PC-3 (cell line): ENCODE data around the gene RASD2. TPM values are rescaled to one million over a fixed set of nuclear protein-coding genes. Genes with fewer than 3 reads are reported as not detected.

Experiments
- ATAC-seq: fragments of 200-7000 bp; cut with Tn5 transposase; 2 replicates; pipeline ENCODE4 v1.9.1; 2020; ENCODE audit warnings: mild to moderate bottlenecking, moderate library complexity
- BruUV-seq: library from RNA; stranded (reverse); fragments of 400-500 nt; replicated peaks from 2 replicates; lab custom pipeline; 2021; lab: Mats Ljungman, UMichigan
- CTCF ChIA-PET: fragments of 300-600 bp; sonication (Branson Sonifier 250); formaldehyde crosslinking; loops from one replicate; lab custom pipeline; 2022; ENCODE audit warnings: antibody characterized with exemption; lab: Charles Lee
- POLR2A ChIA-PET: fragments of 300-600 bp; sonication (Branson Sonifier 250); formaldehyde crosslinking; loops from one replicate; lab custom pipeline; 2022; ENCODE audit warnings: antibody characterized with exemption; ENCODE audit not compliant: unreplicated experiment; lab: Charles Lee
- DNase-seq: peaks from one replicate; pipeline ENCODE4 v3.0.0-alpha.2; 2015
- H2AFZ ChIP-seq: fragments of 300-600 bp; sonication (generic); 2 replicates; pipeline ENCODE4 v1.6.0; 2016; ENCODE audit warnings: antibody characterized with exemption, low read length
- H3F3A ChIP-seq: fragments of 300-600 bp; sonication (generic); one replicate; pipeline ENCODE4 v1.6.0; 2017; ENCODE audit warnings: antibody characterized with exemption, low read length, control low read depth, mild to moderate bottlenecking; ENCODE audit not compliant: unreplicated experiment
- H3K27ac ChIP-seq: fragments of 300-600 bp; sonication (generic); 2 replicates; pipeline ENCODE4 v1.5.1; 2016; ENCODE audit warnings: mild to moderate bottlenecking, low read length
- H3K27me3 ChIP-seq: fragments of 300-600 bp; sonication (generic); 2 replicates; pipeline ENCODE4 v1.6.1; 2016; ENCODE audit warnings: low read length, mixed read lengths
- H3K36me3 ChIP-seq: fragments of 300-600 bp; sonication (generic); 2 replicates; pipeline ENCODE4 v1.6.1; 2016; ENCODE audit warnings: low read depth, mixed run types, low read length, mixed read lengths
- H3K4me1 ChIP-seq: fragments of 300-600 bp; sonication (generic); 2 replicates; pipeline ENCODE4 v1.5.1; 2016; ENCODE audit warnings: low read length; ENCODE audit not compliant: insufficient read depth
- H3K4me2 ChIP-seq: fragments of 300-600 bp; sonication (generic); 2 replicates; pipeline ENCODE4 v1.6.0; 2016; ENCODE audit warnings: low read length
- H3K4me3 ChIP-seq: fragments of 300-600 bp; sonication (generic); 2 replicates; pipeline ENCODE4 v1.5.1; 2016; ENCODE audit warnings: mild to moderate bottlenecking, low read length, mixed read lengths
- H3K79me2 ChIP-seq: fragments of 300-600 bp; sonication (generic); 2 replicates; pipeline ENCODE4 v1.6.1; 2017; ENCODE audit warnings: low read length, mixed read lengths
- H3K9ac ChIP-seq: fragments of 300-600 bp; sonication (generic); 2 replicates; pipeline ENCODE4 v1.6.0; 2016; ENCODE audit warnings: mild to moderate bottlenecking, low read length
- H3K9me2 ChIP-seq: fragments of 300-600 bp; sonication (generic); replicated peaks from 2 replicates; pipeline ENCODE4 v1.6.1; 2016; ENCODE audit warnings: mixed run types, low read length, mixed read lengths
- H3K9me3 ChIP-seq: fragments of 300-600 bp; sonication (generic); 2 replicates; pipeline ENCODE4 v1.6.1; 2016; ENCODE audit warnings: low read length, mixed read lengths
- H4K20me1 ChIP-seq: fragments of 300-600 bp; sonication (generic); 2 replicates; pipeline ENCODE4 v1.6.1; 2016; ENCODE audit warnings: low read length, mixed read lengths
- CTCF ChIP-seq: fragments of 300-600 bp; sonication (generic); conservative IDR thresholded peaks from 2 replicates; pipeline ENCODE4 v1.5.1; 2017; ENCODE audit warnings: antibody characterized with exemption, low read depth, mild to moderate bottlenecking, low read length
- EZH2 ChIP-seq: fragments of 300-600 bp; sonication (generic); IDR thresholded peaks from one replicate; pipeline ENCODE4 v1.6.1; 2017; ENCODE audit warnings: antibody characterized with exemption, mild to moderate bottlenecking, low read length; ENCODE audit not compliant: unreplicated experiment
- EZH2phosphoT487 ChIP-seq: fragments of 300-600 bp; sonication (generic); IDR thresholded peaks from 2 replicates; pipeline ENCODE4 v1.6.1; 2018; ENCODE audit warnings: mild to moderate bottlenecking, antibody characterized with exemption, low read length, borderline replicate concordance
- intact Hi-C: fragments of 100-400 bp; cut with micrococcal nuclease; formaldehyde crosslinking; loops from 2 replicates; pipeline ENCODE4 v1.9.0; 2023
- total RNA-seq: library from RNA; depleted of rRNA; stranded (reverse); fragments of >200 nt; gene quantifications from 2 replicates; pipeline ENCODE4 v1.2.3, GENCODE V29; 2014

The RASD2 gene
- total RNA-seq, 1 experiment from 2014 or later = 0.07 TPM

DNA sequence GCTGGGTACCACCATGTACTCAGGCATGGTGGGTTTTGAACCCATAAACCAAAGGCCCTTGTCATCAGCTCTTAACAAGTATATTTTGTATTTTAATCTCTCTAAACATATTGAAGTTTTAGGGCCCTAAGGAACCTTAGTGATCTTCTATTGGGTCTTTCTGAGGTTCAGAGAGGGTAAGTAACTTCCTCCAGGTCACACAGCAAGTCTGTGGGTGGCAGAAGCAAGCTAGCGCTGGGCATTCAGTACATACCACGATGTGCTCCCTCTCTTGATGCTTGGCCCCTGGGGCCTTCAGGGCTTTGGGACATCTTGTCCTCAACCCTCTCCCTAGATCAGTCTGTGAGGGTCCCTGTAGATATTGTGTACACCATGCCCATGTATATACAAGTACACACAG, 12.7 kb downstream of the RASD2 start:
- Histone ChIP-seq H3K4me2 (no peak overlapping the region), H3K9me2 (no peaks in the 10 kb centered on the region), H3K4me3 (no peak overlapping the region), H3K9me3 (no peaks in the 10 kb centered on the region), H3F3A (no peaks in the 10 kb centered on the region), H3K4me1 (no peaks in the 10 kb centered on the region), H3K9ac (no peak overlapping the region), H3K27me3 (no peaks in the 10 kb centered on the region), H3K27ac (no peak overlapping the region), H4K20me1 (no peaks in the 10 kb centered on the region), H3K36me3 (no peaks in the 10 kb centered on the region), H3K79me2 (no peaks in the 10 kb centered on the region), H2AFZ (no peak overlapping the region)
- DNase-seq = no peak
- intact Hi-C loops = no loop called here
- BruUV-seq = no TSS peak
- ChIA-PET CTCF (no interaction called here), POLR2A (no interaction called here)
- TF ChIP-seq EZH2 = no peak
- no peak for TF ChIP-seq EZH2phosphoT487
- TF ChIP-seq CTCF = no peak
- no peak for ATAC-seq

DNA sequence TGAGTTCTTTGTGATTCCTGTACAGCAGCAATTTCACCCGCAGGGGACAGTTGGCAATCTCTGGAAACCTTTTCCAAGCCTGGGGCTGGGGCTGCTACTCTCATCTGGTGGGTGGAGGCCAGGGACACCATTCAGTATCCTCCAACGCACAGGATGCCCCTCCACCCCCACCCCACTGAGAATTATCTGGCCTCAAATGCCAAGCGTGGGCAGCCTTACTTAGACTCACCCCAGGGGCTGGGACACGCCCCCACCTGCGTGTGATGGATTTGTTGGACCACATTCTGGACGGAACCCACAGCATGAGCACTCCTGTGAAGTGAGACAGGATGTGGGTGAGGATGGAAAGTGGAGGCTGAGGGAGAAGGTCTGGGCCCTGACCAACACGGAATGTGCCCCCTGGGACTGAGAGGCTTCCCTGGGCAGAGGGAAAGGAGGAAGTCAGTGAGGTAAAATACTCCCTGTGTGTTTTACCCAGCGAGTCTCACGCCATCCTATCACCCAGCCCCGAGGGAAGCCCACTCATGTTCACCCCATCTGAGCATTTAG, 13.7 kb downstream of the RASD2 start:
- Histone ChIP-seq H3K4me3 (no peak overlapping the region), H2AFZ (no peak overlapping the region), H3K36me3 (no peaks in the 10 kb centered on the region), H3K9me2 (no peaks in the 10 kb centered on the region), H3K79me2 (no peaks in the 10 kb centered on the region), H3K27me3 (no peaks in the 10 kb centered on the region), H3F3A (no peaks in the 10 kb centered on the region), H4K20me1 (no peaks in the 10 kb centered on the region), H3K4me1 (no peaks in the 10 kb centered on the region), H3K9me3 (no peaks in the 10 kb centered on the region), H3K9ac (no peak overlapping the region), H3K4me2 (no peak overlapping the region), H3K27ac (no peak overlapping the region)
- TF ChIP-seq EZH2phosphoT487 (no peak), CTCF (no peak), EZH2 (no peak)
- CTCF ChIA-PET = no interaction called here
- BruUV-seq = no TSS peak
- POLR2A ChIA-PET = no interaction called here
- DNase-seq (no peak), ATAC-seq (no peak)
- intact Hi-C loops = no loop called here

DNA sequence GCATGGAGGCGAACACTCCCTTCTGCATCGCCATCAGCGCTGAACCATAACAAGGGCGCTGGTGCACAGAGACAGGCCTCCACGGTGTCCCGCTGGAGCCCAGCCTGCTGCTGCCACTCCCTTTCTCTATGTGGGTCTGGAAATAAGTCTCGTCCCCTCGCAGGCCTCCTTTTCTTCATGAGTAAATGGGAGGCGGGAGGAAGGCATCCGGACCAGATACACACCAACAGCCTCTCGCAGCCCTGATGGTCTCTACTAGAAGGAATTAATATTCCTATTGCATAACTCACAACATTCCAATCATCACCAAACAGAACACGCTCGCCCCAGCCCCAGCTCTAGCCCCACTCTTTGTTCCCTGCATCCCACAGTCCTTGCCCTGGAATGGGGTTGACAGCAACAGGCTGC, 14.9 kb downstream of the RASD2 start:
- no peaks in the 10 kb centered on the region for H3K4me1 ChIP-seq
- H3K9me3 ChIP-seq = no peaks in the 10 kb centered on the region
- intact Hi-C loops = no loop called here
- TF ChIP-seq CTCF = no peak
- TF ChIP-seq EZH2phosphoT487 = no peak
- no peak for TF ChIP-seq EZH2
- POLR2A ChIA-PET = no interaction called here
- H3K79me2 ChIP-seq = no peaks in the 10 kb centered on the region
- H3K36me3 ChIP-seq = no peaks in the 10 kb centered on the region
- no peak overlapping the region for H3K9ac ChIP-seq
- DNase-seq = no peak
- no peak overlapping the region for H3K27ac ChIP-seq
- H3K9me2 ChIP-seq = no peaks in the 10 kb centered on the region
- no peak for ATAC-seq
- H3K4me2 ChIP-seq = no peak overlapping the region
- CTCF ChIA-PET = no interaction called here
- H3F3A ChIP-seq = no peaks in the 10 kb centered on the region
- no peak overlapping the region for H2AFZ ChIP-seq
- H3K27me3 ChIP-seq = no peaks in the 10 kb centered on the region
- H3K4me3 ChIP-seq = no peak overlapping the region
- no TSS peak for BruUV-seq
- no peaks in the 10 kb centered on the region for H4K20me1 ChIP-seq
